HG03378 (cell line): Measurements from ENCODE around the gene CDH4.

Experiments used
- ATAC-seq: cut with Tn5 transposase; IDR thresholded peaks from one replicate; pipeline ENCODE4 v1.9.1; 2021; ENCODE audit warnings: mild to moderate bottlenecking, moderate library complexity; ENCODE audit not compliant: unreplicated experiment

Gene CDH4

GRCh38 chr20:61927826-61928541 lies 675.9 kb downstream of the CDH4 start:
- ATAC-seq, result no peak

GRCh38 chr20:61929561-61929960 lies 677.5 kb downstream of the CDH4 start:
- ATAC-seq, result no peak

- ATAC-seq, result no peak
Observed at GRCh38 chr20:61929971-61930666, 678.1 kb downstream of the CDH4 start.

GRCh38 chr20:61930776-61931475 lies 678.9 kb downstream of the CDH4 start:
- no peak for ATAC-seq

GRCh38 chr20:61931476-61932198 lies 679.6 kb downstream of the CDH4 start:
- ATAC-seq, result no peak

- no peak for ATAC-seq
Observed at GRCh38 chr20:61932199-61932592, 680.1 kb downstream of the CDH4 start.

GRCh38 chr20:61932711-61933480 lies 680.8 kb downstream of the CDH4 start:
- no peak for ATAC-seq

GRCh38 chr20:61933481-61933950 lies 681.5 kb downstream of the CDH4 start:
- no peak for ATAC-seq

- ATAC-seq, result no peak
Observed at GRCh38 chr20:61933951-61934715, 682.1 kb downstream of the CDH4 start.

- no peak for ATAC-seq
Observed at GRCh38 chr20:61934716-61935530, 682.9 kb downstream of the CDH4 start.

- no peak for ATAC-seq
Observed at GRCh38 chr20:61935926-61936700, 684.1 kb downstream of the CDH4 start.

- ATAC-seq, result no peak
Observed at GRCh38 chr20:61936701-61937131, 684.7 kb downstream of the CDH4 start.

- ATAC-seq, result no peak
Observed at GRCh38 chr20:61937146-61937962, 685.3 kb downstream of the CDH4 start.

- no peak for ATAC-seq
Observed at GRCh38 chr20:61937963-61938838, 686.1 kb downstream of the CDH4 start.

- ATAC-seq, result no peak
Observed at GRCh38 chr20:61938839-61939690, 687.0 kb downstream of the CDH4 start.
